ENCODE measurements around the gene HOXB6.
A peak's percentile ranks its signal among the peaks of the same experiment; 100 is the strongest.

Gene HOXB6

GRCh38 chr17:48579760-48580554 is 24.8 kb downstream of the HOXB6 start:
- Histone ChIP-seq H3K27me3 (ENCODE audit: control insufficient read depth in 3 of 3, insufficient read depth in 3 of 3, low read depth in 1 of 3, low read length in 3 of 3) (peaks cover 74 to 99% (median 97%) of the 10 kb centered on the region in 3 experiments), H3K4me3 (ENCODE audit: low read length in 2 of 2) (no peak overlapping the region)

GRCh38 chr17:48579471-48579759 is 25.4 kb downstream of the HOXB6 start:
- peaks cover 74 to 99% (median 97%) of the 10 kb centered on the region in 3 experiments for H3K27me3 ChIP-seq (ENCODE audit: control insufficient read depth in 3 of 3, insufficient read depth in 3 of 3, low read depth in 1 of 3, low read length in 3 of 3)
- no CpG with 5 or more reads among the region's 7 CpGs for WGBS, 2 donors (ENCODE audit: extremely low coverage in 2 of 2, insufficient read length in 2 of 2, insufficient replicate concordance in 1 of 2)

More at GRCh38 chr17:48579760-48580554, 24.8 kb downstream of the HOXB6 start:
- H3K9ac ChIP-seq (ENCODE audit: low read depth, low read length, poor library complexity), result no peak overlapping the region
- H3K23ac ChIP-seq (ENCODE audit: low read depth, low read length, poor library complexity), result no peak overlapping the region
- H4K91ac ChIP-seq (ENCODE audit: low read depth, low read length, poor library complexity), result no peak overlapping the region
- peaks cover 1% of the 10 kb centered on the region for H3K79me1 ChIP-seq (ENCODE audit: low read depth, low read length)
- H3K18ac ChIP-seq (ENCODE audit: low read length), result no peak overlapping the region
- H3K27ac ChIP-seq (replicated peaks; ENCODE audit: low read length), result no peak overlapping the region
- no peak overlapping the region for H3K4me2 ChIP-seq (ENCODE audit: insufficient read depth, low read length, poor library complexity, severe bottlenecking)
- no peak for DNase-seq (ENCODE audit: low spot score)
- H3K4ac ChIP-seq (ENCODE audit: low read length), result no peak overlapping the region
- H2AFZ ChIP-seq (ENCODE audit: low read length), result no peak overlapping the region
- no peak overlapping the region for H2BK5ac ChIP-seq (ENCODE audit: low read length)
- H2BK15ac ChIP-seq (ENCODE audit: low read length), result no peak overlapping the region
- no peak overlapping the region for H3K14ac ChIP-seq (ENCODE audit: low read length)
- H3K36me3 ChIP-seq (replicated peaks in 1 of 2; ENCODE audit: control insufficient read depth in 2 of 2, insufficient read depth in 2 of 2, low read length in 2 of 2), result no peaks in the 10 kb centered on the region
- H2BK12ac ChIP-seq (ENCODE audit: low read length), result no peak overlapping the region
- H2AK5ac ChIP-seq (ENCODE audit: low read depth, low read length), result no peak overlapping the region
- peaks cover 0 to 4% of the 10 kb centered on the region in 2 donors for H3K9me3 ChIP-seq (replicated peaks in 1 of 2; ENCODE audit: control insufficient read depth in 2 of 2, insufficient read depth in 1 of 2, low read depth in 1 of 2, low read length in 2 of 2)
- no peak overlapping the region for H2BK120ac ChIP-seq (ENCODE audit: low read depth, low read length)
- H3K4me1 ChIP-seq (ENCODE audit: control insufficient read depth in 2 of 2, insufficient read depth in 1 of 2, low read depth in 1 of 2, low read length in 2 of 2), result no peaks in the 10 kb centered on the region
- no CpG with 5 or more reads among the region's 26 CpGs for WGBS, 2 donors (ENCODE audit: extremely low coverage in 2 of 2, insufficient read length in 2 of 2, insufficient replicate concordance in 1 of 2)
- H4K8ac ChIP-seq (ENCODE audit: low read depth, low read length), result no peak overlapping the region

GRCh38 chr17:48578616-48579470 is 25.9 kb downstream of the HOXB6 start:
- Histone ChIP-seq H2BK5ac (ENCODE audit: low read length) (no peak overlapping the region), H3K4ac (ENCODE audit: low read length) (no peak overlapping the region), H3K4me2 (ENCODE audit: insufficient read depth, low read length, poor library complexity, severe bottlenecking) (no peak overlapping the region), H3K79me1 (ENCODE audit: low read depth, low read length) (peaks cover 1% of the 10 kb centered on the region), H3K27me3 (ENCODE audit: control insufficient read depth in 3 of 3, insufficient read depth in 3 of 3, low read depth in 1 of 3, low read length in 3 of 3) (peaks cover 75 to 98% (median 97%) of the 10 kb centered on the region in 3 experiments), H3K18ac (ENCODE audit: low read length) (no peak overlapping the region), H3K14ac (ENCODE audit: low read length) (no peak overlapping the region), H2AFZ (ENCODE audit: low read length) (peak overlapping the region; percentile 85), H2BK120ac (ENCODE audit: low read depth, low read length) (no peak overlapping the region), H3K27ac (replicated peaks; ENCODE audit: low read length) (no peak overlapping the region), H3K23ac (ENCODE audit: low read depth, low read length, poor library complexity) (peak overlapping the region; percentile 49), H3K36me3 (replicated peaks in 1 of 2; ENCODE audit: control insufficient read depth in 2 of 2, insufficient read depth in 2 of 2, low read length in 2 of 2) (no peaks in the 10 kb centered on the region), H2BK12ac (ENCODE audit: low read length) (no peak overlapping the region), H3K9ac (ENCODE audit: low read depth, low read length, poor library complexity) (no peak overlapping the region), H3K9me3 (replicated peaks in 1 of 2; ENCODE audit: control insufficient read depth in 2 of 2, insufficient read depth in 1 of 2, low read depth in 1 of 2, low read length in 2 of 2) (peaks cover 0 to 2% of the 10 kb centered on the region in 2 donors), H3K4me1 (ENCODE audit: control insufficient read depth in 2 of 2, insufficient read depth in 1 of 2, low read depth in 1 of 2, low read length in 2 of 2) (no peaks in the 10 kb centered on the region), H4K91ac (ENCODE audit: low read depth, low read length, poor library complexity) (no peak overlapping the region), H4K8ac (ENCODE audit: low read depth, low read length) (no peak overlapping the region), H2AK5ac (ENCODE audit: low read depth, low read length) (no peak overlapping the region), H2BK15ac (ENCODE audit: low read length) (no peak overlapping the region), H3K4me3 (ENCODE audit: low read length in 2 of 2) (peak overlapping the region; percentile 17 to 33)
- no peak for DNase-seq (ENCODE audit: low spot score)
- no CpG with 5 or more reads among the region's 43 CpGs for WGBS, 2 donors (ENCODE audit: extremely low coverage in 2 of 2, insufficient read length in 2 of 2, insufficient replicate concordance in 1 of 2)

More at GRCh38 chr17:48579471-48579759, 25.4 kb downstream of the HOXB6 start:
- no peak overlapping the region for H3K9ac ChIP-seq (ENCODE audit: low read depth, low read length, poor library complexity)
- no peak for DNase-seq (ENCODE audit: low spot score)
- H3K79me1 ChIP-seq (ENCODE audit: low read depth, low read length), result peaks cover 1% of the 10 kb centered on the region
- no peak overlapping the region for H3K4ac ChIP-seq (ENCODE audit: low read length)
- H3K14ac ChIP-seq (ENCODE audit: low read length), result no peak overlapping the region
- H3K23ac ChIP-seq (ENCODE audit: low read depth, low read length, poor library complexity), result no peak overlapping the region
- no peaks in the 10 kb centered on the region for H3K4me1 ChIP-seq (ENCODE audit: control insufficient read depth in 2 of 2, insufficient read depth in 1 of 2, low read depth in 1 of 2, low read length in 2 of 2)
- no peak overlapping the region for H2AK5ac ChIP-seq (ENCODE audit: low read depth, low read length)
- H2BK5ac ChIP-seq (ENCODE audit: low read length), result no peak overlapping the region
- H2BK15ac ChIP-seq (ENCODE audit: low read length), result no peak overlapping the region
- no peak overlapping the region for H4K8ac ChIP-seq (ENCODE audit: low read depth, low read length)
- H3K18ac ChIP-seq (ENCODE audit: low read length), result no peak overlapping the region
- H3K27ac ChIP-seq (replicated peaks; ENCODE audit: low read length), result no peak overlapping the region
- no peak overlapping the region for H3K4me3 ChIP-seq (ENCODE audit: low read length in 2 of 2)
- H3K36me3 ChIP-seq (replicated peaks in 1 of 2; ENCODE audit: control insufficient read depth in 2 of 2, insufficient read depth in 2 of 2, low read length in 2 of 2), result no peaks in the 10 kb centered on the region
- H2BK12ac ChIP-seq (ENCODE audit: low read length), result no peak overlapping the region
- H3K4me2 ChIP-seq (ENCODE audit: insufficient read depth, low read length, poor library complexity, severe bottlenecking), result no peak overlapping the region
- H4K91ac ChIP-seq (ENCODE audit: low read depth, low read length, poor library complexity), result no peak overlapping the region
- no peak overlapping the region for H2AFZ ChIP-seq (ENCODE audit: low read length)
- peaks cover 0 to 4% of the 10 kb centered on the region in 2 donors for H3K9me3 ChIP-seq (replicated peaks in 1 of 2; ENCODE audit: control insufficient read depth in 2 of 2, insufficient read depth in 1 of 2, low read depth in 1 of 2, low read length in 2 of 2)
- H2BK120ac ChIP-seq (ENCODE audit: low read depth, low read length), result no peak overlapping the region

Data from neuronal stem cell (in vitro differentiated cells).